ENCODE data around the gene FHOD3. TPM values are rescaled to one million over a fixed set of nuclear protein-coding genes. Genes with fewer than 3 reads are reported as not detected.

The FHOD3 gene
- not detected for total RNA-seq
- not detected for polyA plus RNA-seq
- 0 to 0.13 (median 0.04) reads per million in 6 experiments for total RNA-seq

DNA sequence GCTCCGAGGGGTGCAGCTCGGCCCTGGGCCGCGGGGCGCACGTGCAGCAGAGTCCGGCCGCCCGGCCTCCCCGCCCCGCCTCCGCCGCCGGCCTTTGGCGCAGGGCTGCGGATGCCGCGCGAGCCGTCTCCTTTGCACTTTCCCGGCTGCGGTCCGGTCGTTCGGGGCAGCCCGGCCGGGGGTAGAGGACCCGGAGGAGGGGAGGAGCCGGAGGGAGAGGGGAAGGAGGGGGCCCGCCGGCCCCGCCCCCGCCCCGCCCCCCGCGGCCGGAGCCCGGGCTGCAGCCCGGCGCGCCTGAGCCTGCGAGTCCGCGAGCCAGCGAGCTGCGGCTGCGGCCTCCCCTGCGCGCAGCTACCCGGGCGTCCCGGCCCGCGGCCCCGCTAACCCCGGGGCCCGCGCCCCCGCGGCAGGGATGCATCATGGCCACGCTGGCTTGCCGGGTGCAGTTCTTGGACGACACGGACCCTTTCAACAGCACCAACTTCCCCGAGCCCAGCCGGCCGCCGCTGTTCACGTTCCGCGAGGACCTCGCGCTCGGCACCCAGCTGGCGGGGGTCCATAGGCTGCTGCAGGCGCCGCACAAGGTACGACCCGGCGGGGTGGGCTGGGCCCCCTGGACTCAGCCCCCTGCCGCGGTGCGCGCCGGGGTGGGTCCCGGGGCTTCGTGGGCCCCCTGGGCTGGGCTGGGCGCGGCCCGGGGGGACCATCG lies at the start of gene FHOD3:
TSS of gene FHOD3 (plus strand) at position 297 of the 709 bp plus-strand sequence. CDS start at position 420, 123 bp downstream.
- DNase-seq (peak in 1 of 10 donors; percentile 12), ATAC-seq (peak; percentile 23 to 25)
- Mint-ChIP-seq H3K27me3 (peaks cover 18 to 34% (median 29%) of the 10 kb centered on the region in 5 donors), H3K36me3 (no peaks in the 10 kb centered on the region), H3K9me3 (no peaks in the 10 kb centered on the region), H3K27ac (no peak within 1 kb of the TSS), H3K4me1 (peaks cover 0 to 4% (median 0%) of the 10 kb centered on the region in 4 donors), H3K4me3 (peak within 1 kb of the TSS in 4 of 10 donors; percentile 12 to 64 (median 44))
- POLR2A ChIA-PET, result no interaction called here

GRCh38 chr18:36249392-36249791 lies 48.1 kb upstream of the FHOD3 start:
- peaks cover 29 to 55% (median 42%) of the 10 kb centered on the region in 5 donors for H3K27me3 Mint-ChIP-seq
- POLR2A ChIA-PET, result no interaction called here

GRCh38 chr18:36250827-36251226 lies 46.7 kb upstream of the FHOD3 start:
- DNase-seq, result no peak
- POLR2A ChIA-PET, result no interaction called here
- ATAC-seq, result no peak
- no peak overlapping the region for H3K4me3 Mint-ChIP-seq
- H3K9me3 Mint-ChIP-seq, result peaks cover 0 to 18% (median 6%) of the 10 kb centered on the region in 9 donors
- H3K4me1 Mint-ChIP-seq, result no peaks in the 10 kb centered on the region
- H3K36me3 Mint-ChIP-seq, result peaks cover 0 to 21% (median 6%) of the 10 kb centered on the region in 3 donors
- peaks cover 23 to 41% (median 31%) of the 10 kb centered on the region in 5 donors for H3K27me3 Mint-ChIP-seq
- no peak overlapping the region for H3K27ac Mint-ChIP-seq

More at GRCh38 chr18:36249392-36249791, 48.1 kb upstream of the FHOD3 start:
- H3K27ac Mint-ChIP-seq, result peak overlapping the region in 1 of 10 donors; percentile 9
- H3K36me3 Mint-ChIP-seq, result peaks cover 0 to 28% (median 12%) of the 10 kb centered on the region in 3 donors
- peaks cover 0 to 32% (median 16%) of the 10 kb centered on the region in 9 donors for H3K9me3 Mint-ChIP-seq
- no peak for DNase-seq
- no peak overlapping the region for H3K4me3 Mint-ChIP-seq
- H3K4me1 Mint-ChIP-seq, result no peaks in the 10 kb centered on the region
- ATAC-seq, result no peak

DNA sequence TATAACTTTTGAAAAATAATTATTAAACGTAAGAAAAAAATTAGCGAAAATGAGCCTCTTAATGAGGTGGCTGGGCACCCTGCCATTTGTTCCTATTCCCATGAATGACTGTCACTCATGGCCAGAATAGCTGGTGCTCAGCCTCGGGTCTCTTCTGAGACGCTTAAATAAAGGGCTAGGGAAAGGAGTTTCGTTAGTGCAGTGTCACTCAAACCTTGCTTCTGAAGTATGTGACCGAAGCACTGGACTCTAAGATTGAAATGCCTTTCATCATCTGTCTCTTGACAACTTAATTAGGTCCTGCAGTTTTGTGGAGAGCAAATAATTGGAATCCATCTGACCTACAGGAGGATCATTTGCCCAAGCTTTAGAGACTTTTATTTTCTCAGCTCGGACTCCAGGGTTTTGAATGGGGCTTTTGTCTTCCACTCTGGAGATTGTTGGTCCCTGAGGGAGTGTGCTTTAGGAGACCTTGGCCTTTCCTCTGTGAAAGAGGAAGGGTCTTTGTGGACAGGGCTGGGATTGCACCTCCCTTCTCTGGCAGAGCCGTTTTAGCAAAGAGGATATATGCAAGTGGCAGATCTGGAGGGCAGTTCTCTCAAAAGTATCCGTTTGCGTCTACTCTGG lies 42.3 kb upstream of the FHOD3 start:
- ATAC-seq (no peak), DNase-seq (no peak)
- H3K27ac Mint-ChIP-seq, result no peak overlapping the region
- H3K4me3 Mint-ChIP-seq, result no peak overlapping the region
- POLR2A ChIA-PET, result no interaction called here
- no peaks in the 10 kb centered on the region for H3K4me1 Mint-ChIP-seq
- H3K36me3 Mint-ChIP-seq, result no peaks in the 10 kb centered on the region
- peaks cover 10 to 23% (median 12%) of the 10 kb centered on the region in 5 donors for H3K27me3 Mint-ChIP-seq
- H3K9me3 Mint-ChIP-seq, result peaks cover 0 to 2% (median 0%) of the 10 kb centered on the region in 9 donors

DNA sequence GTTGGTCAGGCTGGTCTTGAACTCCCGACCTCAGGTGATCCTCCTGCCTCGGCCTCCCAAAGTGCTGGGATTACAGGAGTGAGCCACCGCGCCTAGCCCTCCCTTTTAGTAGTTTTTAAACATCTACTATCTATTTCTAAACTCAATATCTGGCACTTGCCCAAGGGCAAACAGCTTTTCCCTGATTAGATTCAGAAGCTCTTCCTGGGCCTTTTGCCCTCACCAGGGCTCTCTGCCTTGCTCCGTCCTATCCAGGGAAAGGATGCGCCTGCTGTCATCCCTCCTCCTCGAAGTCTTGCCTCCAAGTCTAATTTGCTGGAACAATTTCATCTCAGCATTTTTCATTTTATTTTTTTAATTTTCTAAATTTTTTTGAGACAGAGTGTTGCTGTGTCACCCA lies 41.4 kb upstream of the FHOD3 start:
- peaks cover 0 to 2% (median 0%) of the 10 kb centered on the region in 9 donors for H3K9me3 Mint-ChIP-seq
- no peaks in the 10 kb centered on the region for H3K4me1 Mint-ChIP-seq
- no peak overlapping the region for H3K27ac Mint-ChIP-seq

DNA sequence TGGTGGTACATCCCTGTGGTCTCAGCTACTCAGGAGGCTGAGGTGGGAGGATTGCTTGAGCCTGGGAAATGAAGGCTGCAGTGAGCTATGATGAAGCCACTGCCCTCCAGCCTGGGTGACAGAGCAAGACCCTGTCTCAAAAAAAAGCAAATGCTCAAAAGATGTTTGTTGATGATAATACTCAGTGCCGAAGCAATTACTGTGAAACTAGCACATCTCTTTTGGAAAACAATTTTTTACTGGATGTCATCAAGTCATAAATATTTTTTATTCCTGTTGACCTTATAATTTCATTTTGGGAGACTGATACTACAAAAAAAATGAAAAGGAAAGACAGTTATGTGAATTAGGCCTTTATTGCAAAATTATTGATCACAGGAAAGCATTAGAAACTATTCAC lies 34.5 kb upstream of the FHOD3 start:
- POLR2A ChIA-PET, result no interaction called here
- no peaks in the 10 kb centered on the region for H3K4me1 Mint-ChIP-seq

More for the DNA sequence above, 41.4 kb upstream of the FHOD3 start:
- no peak overlapping the region for H3K4me3 Mint-ChIP-seq
- H3K27me3 Mint-ChIP-seq, result peaks cover 10 to 20% (median 10%) of the 10 kb centered on the region in 5 donors
- POLR2A ChIA-PET, result no interaction called here
- H3K36me3 Mint-ChIP-seq, result no peaks in the 10 kb centered on the region
- DNase-seq, result no peak
- no peak for ATAC-seq

GRCh38 chr18:36264283-36264682 lies 33.2 kb upstream of the FHOD3 start:
- POLR2A ChIA-PET, result no interaction called here

More for the DNA sequence above, 34.5 kb upstream of the FHOD3 start:
- DNase-seq (no peak), ATAC-seq (no peak)
- Mint-ChIP-seq H3K27me3 (peaks cover 4 to 18% (median 10%) of the 10 kb centered on the region in 5 donors), H3K9me3 (no peaks in the 10 kb centered on the region), H3K36me3 (no peaks in the 10 kb centered on the region), H3K27ac (no peak overlapping the region), H3K4me3 (no peak overlapping the region)

GRCh38 chr18:36265015-36265414 lies 32.5 kb upstream of the FHOD3 start:
- no peaks in the 10 kb centered on the region for H3K9me3 Mint-ChIP-seq
- POLR2A ChIA-PET, result no interaction called here
- ATAC-seq (no peak), DNase-seq (no peak)
- peaks cover 0 to 15% (median 10%) of the 10 kb centered on the region in 5 donors for H3K27me3 Mint-ChIP-seq
- no peaks in the 10 kb centered on the region for H3K4me1 Mint-ChIP-seq
- no peak overlapping the region for H3K4me3 Mint-ChIP-seq
- H3K27ac Mint-ChIP-seq, result no peak overlapping the region
- no peaks in the 10 kb centered on the region for H3K36me3 Mint-ChIP-seq

More at GRCh38 chr18:36264283-36264682, 33.2 kb upstream of the FHOD3 start:
- peaks cover 0 to 11% (median 9%) of the 10 kb centered on the region in 5 donors for H3K27me3 Mint-ChIP-seq
- ATAC-seq, result no peak
- no peak overlapping the region for H3K4me3 Mint-ChIP-seq
- H3K9me3 Mint-ChIP-seq, result no peaks in the 10 kb centered on the region
- H3K27ac Mint-ChIP-seq, result no peak overlapping the region
- H3K36me3 Mint-ChIP-seq, result no peaks in the 10 kb centered on the region
- no peak for DNase-seq
- H3K4me1 Mint-ChIP-seq, result no peaks in the 10 kb centered on the region

DNA sequence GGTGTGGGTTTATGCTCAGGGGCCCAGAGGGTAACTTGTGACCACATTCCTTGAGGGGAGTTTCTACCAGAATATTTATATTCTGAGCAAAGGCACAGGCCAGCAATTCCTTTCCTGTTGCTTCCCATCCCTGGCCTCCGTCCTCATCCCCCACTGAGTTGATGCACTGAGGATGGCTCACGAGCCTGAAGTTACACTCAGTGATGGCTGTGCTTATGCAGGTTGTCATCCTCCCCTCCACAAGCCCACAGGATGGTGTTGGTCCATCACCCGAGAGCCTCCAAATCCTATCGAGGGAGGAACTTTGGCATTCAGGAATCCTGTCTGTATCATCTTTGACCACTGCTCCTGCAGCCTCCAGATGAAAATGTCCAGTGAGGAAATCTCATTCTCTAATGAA lies 28.4 kb upstream of the FHOD3 start:
- H3K36me3 Mint-ChIP-seq, result no peaks in the 10 kb centered on the region
- no peak overlapping the region for H3K4me3 Mint-ChIP-seq
- POLR2A ChIA-PET, result no interaction called here

DNA sequence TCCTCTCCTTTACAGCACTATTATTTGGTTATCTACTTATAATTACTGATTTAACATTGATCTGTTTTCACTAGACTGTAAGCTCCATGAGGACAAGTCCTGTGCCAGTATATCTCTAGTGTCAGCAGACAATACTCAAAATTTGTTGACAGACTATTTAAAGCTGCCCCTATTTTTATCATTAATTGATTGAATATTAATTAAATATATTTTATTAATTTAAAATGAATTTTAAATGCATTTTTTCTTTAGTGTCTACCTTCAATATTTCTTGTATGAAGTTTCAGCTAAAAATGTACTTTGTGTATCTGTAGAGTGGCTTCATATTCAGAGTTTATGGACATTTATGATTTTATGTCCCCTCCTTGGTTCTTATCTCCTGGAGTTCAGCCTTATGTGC lies 26.4 kb upstream of the FHOD3 start:
- DNase-seq (no peak), ATAC-seq (no peak)
- H3K4me1 Mint-ChIP-seq, result no peaks in the 10 kb centered on the region
- no peak overlapping the region for H3K27ac Mint-ChIP-seq
- H3K36me3 Mint-ChIP-seq, result no peaks in the 10 kb centered on the region
- no peak overlapping the region for H3K4me3 Mint-ChIP-seq
- POLR2A ChIA-PET, result no interaction called here
- peaks cover 7 to 30% (median 20%) of the 10 kb centered on the region in 5 donors for H3K27me3 Mint-ChIP-seq
- H3K9me3 Mint-ChIP-seq, result no peaks in the 10 kb centered on the region

More for the DNA sequence above, 28.4 kb upstream of the FHOD3 start:
- no peaks in the 10 kb centered on the region for H3K9me3 Mint-ChIP-seq
- H3K4me1 Mint-ChIP-seq, result no peaks in the 10 kb centered on the region
- no peak overlapping the region for H3K27ac Mint-ChIP-seq
- ATAC-seq (no peak), DNase-seq (no peak)
- H3K27me3 Mint-ChIP-seq, result peaks cover 2 to 14% (median 9%) of the 10 kb centered on the region in 5 donors

DNA sequence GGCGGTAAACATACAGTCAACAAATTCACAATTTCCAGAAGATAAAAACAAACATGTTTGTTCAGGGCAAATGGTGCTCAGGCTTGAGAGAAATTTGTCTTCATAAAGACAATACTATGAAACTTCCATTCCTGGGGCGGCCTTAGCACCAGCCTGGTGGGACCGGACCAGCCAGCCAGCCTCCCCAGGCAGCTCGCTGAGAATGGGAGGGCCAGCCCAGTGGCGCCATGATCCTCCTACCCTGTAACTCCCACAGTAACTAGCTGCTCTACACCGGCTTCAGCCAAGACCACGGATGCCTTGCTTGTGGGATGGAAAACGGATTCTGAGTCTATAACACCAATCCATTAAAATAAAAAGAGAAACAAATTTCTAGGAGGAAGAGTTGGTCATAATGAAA lies 24.2 kb upstream of the FHOD3 start:
- H3K27me3 Mint-ChIP-seq, result peaks cover 12 to 39% (median 24%) of the 10 kb centered on the region in 5 donors
- no peaks in the 10 kb centered on the region for H3K36me3 Mint-ChIP-seq
- DNase-seq (no peak), ATAC-seq (no peak)
- H3K9me3 Mint-ChIP-seq, result no peaks in the 10 kb centered on the region
- no peaks in the 10 kb centered on the region for H3K4me1 Mint-ChIP-seq
- POLR2A ChIA-PET, result no interaction called here
- H3K27ac Mint-ChIP-seq, result no peak overlapping the region
- H3K4me3 Mint-ChIP-seq, result no peak overlapping the region

- H3K4me1 Mint-ChIP-seq, result no peaks in the 10 kb centered on the region
- DNase-seq (no peak), ATAC-seq (no peak)
- no peak overlapping the region for H3K27ac Mint-ChIP-seq
- H3K9me3 Mint-ChIP-seq, result no peaks in the 10 kb centered on the region
- POLR2A ChIA-PET, result no interaction called here
- H3K4me3 Mint-ChIP-seq, result no peak overlapping the region
- peaks cover 13 to 39% (median 26%) of the 10 kb centered on the region in 5 donors for H3K27me3 Mint-ChIP-seq
- H3K36me3 Mint-ChIP-seq, result no peaks in the 10 kb centered on the region
These were observed 23.3 kb upstream of the FHOD3 start for GRCh38 chr18:36274083-36274715.

- H3K27ac Mint-ChIP-seq, result peak overlapping the region in 1 of 10 donors; percentile 0
- POLR2A ChIA-PET, result no interaction called here
These were observed 22.0 kb upstream of the FHOD3 start for GRCh38 chr18:36275561-36275960.

More at GRCh38 chr18:36275561-36275960, 22.0 kb upstream of the FHOD3 start:
- no peaks in the 10 kb centered on the region for H3K9me3 Mint-ChIP-seq
- ATAC-seq, result no peak
- peaks cover 13 to 48% (median 26%) of the 10 kb centered on the region in 5 donors for H3K27me3 Mint-ChIP-seq
- no peak for DNase-seq
- H3K4me1 Mint-ChIP-seq, result no peaks in the 10 kb centered on the region
- no peaks in the 10 kb centered on the region for H3K36me3 Mint-ChIP-seq
- H3K4me3 Mint-ChIP-seq, result no peak overlapping the region

Data from naive thymus-derived CD8-positive, alpha-beta T cell (primary cell).